PFSK-1 (cell line): ENCODE results near the gene DNAJC9.

Experiments used
- FOXP2 ChIP-seq: optimal IDR thresholded peaks from 2 replicates; pipeline ENCODE3; 2011; ENCODE audit warnings: borderline replicate concordance, control low read depth, inconsistent platforms; ENCODE audit not compliant: insufficient read depth; ENCODE audit errors: extremely low read length, extremely low read depth
- POLR2AphosphoS5 ChIP-seq: IDR thresholded peaks from 2 replicates; pipeline ENCODE4 v1.6.1; 2012; ENCODE audit warnings: low read depth, mild to moderate bottlenecking, control low read depth, low read length, moderate library complexity
- SIN3A ChIP-seq: IDR thresholded peaks from 2 replicates; pipeline ENCODE4 v1.6.1; 2012; ENCODE audit warnings: mild to moderate bottlenecking, low read length, moderate library complexity, borderline replicate concordance; ENCODE audit not compliant: insufficient read depth
- TAF1 ChIP-seq: IDR thresholded peaks from 2 replicates; pipeline ENCODE4 v1.6.1; 2012; ENCODE audit warnings: low read length, control low read depth, borderline replicate concordance; ENCODE audit not compliant: insufficient read depth
- TF ChIP-seq, protein P1 (sequence below), 2 experiments: IDR thresholded peaks; 2 replicates each; pipeline versions ENCODE4 v1.6.1 to v1.8.0; 2011 to 2012; ENCODE audit warnings: low read depth in 2 of 2, low read length in 2 of 2, control low read depth in 1 of 2, inconsistent platforms in 1 of 2, mild to moderate bottlenecking in 1 of 2, moderate library complexity in 1 of 2; ENCODE audit not compliant: insufficient read depth in 1 of 2

The DNAJC9 gene

DNA sequence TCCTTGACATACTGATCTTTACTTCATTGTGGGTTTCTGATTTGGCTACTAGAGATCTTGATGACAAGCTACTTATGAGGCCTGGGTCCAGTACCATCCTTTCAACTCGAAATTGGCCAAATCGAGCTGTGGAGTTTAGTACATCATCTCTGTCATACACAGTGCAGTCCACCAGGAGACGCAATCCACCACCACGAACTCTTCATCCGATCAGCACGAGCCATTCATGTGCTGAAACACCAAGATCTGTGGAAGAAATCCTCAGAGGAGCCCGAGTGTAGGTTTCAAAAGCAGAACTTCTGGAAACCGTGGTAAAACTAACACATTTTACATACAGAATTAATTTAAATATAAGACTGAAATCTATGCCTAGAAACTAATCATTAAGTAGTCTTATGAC is 14.2 kb downstream of the DNAJC9 start:
- TF ChIP-seq TAF1 (no peak), SIN3A (no peak), POLR2AphosphoS5 (no peak), FOXP2 (no peak)
- TF ChIP-seq, protein P1, sequence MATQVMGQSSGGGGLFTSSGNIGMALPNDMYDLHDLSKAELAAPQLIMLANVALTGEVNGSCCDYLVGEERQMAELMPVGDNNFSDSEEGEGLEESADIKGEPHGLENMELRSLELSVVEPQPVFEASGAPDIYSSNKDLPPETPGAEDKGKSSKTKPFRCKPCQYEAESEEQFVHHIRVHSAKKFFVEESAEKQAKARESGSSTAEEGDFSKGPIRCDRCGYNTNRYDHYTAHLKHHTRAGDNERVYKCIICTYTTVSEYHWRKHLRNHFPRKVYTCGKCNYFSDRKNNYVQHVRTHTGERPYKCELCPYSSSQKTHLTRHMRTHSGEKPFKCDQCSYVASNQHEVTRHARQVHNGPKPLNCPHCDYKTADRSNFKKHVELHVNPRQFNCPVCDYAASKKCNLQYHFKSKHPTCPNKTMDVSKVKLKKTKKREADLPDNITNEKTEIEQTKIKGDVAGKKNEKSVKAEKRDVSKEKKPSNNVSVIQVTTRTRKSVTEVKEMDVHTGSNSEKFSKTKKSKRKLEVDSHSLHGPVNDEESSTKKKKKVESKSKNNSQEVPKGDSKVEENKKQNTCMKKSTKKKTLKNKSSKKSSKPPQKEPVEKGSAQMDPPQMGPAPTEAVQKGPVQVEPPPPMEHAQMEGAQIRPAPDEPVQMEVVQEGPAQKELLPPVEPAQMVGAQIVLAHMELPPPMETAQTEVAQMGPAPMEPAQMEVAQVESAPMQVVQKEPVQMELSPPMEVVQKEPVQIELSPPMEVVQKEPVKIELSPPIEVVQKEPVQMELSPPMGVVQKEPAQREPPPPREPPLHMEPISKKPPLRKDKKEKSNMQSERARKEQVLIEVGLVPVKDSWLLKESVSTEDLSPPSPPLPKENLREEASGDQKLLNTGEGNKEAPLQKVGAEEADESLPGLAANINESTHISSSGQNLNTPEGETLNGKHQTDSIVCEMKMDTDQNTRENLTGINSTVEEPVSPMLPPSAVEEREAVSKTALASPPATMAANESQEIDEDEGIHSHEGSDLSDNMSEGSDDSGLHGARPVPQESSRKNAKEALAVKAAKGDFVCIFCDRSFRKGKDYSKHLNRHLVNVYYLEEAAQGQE (IDR thresholded peaks at IDR 0.05; ENCODE audit: insufficient read depth in 1 of 2, low read depth in 2 of 2, low read length in 2 of 2) = no peak

GRCh38 chr10:73229567-73229966 is 17.5 kb downstream of the DNAJC9 start:
- TF ChIP-seq FOXP2 = no peak
- no peak for TF ChIP-seq SIN3A
- no peak for TF ChIP-seq POLR2AphosphoS5
- TF ChIP-seq TAF1 = no peak
- TF ChIP-seq, protein P1 (IDR thresholded peaks at IDR 0.05; ENCODE audit: insufficient read depth in 1 of 2, low read depth in 2 of 2, low read length in 2 of 2) = no peak

GRCh38 chr10:73228247-73228646 is 18.8 kb downstream of the DNAJC9 start:
- no peak for TF ChIP-seq TAF1
- TF ChIP-seq POLR2AphosphoS5 = no peak
- TF ChIP-seq, protein P1 (IDR thresholded peaks at IDR 0.05; ENCODE audit: insufficient read depth in 1 of 2, low read depth in 2 of 2, low read length in 2 of 2) = no peak
- no peak for TF ChIP-seq FOXP2

GRCh38 chr10:73226663-73227062 is 20.4 kb downstream of the DNAJC9 start:
- TF ChIP-seq POLR2AphosphoS5 (no peak), FOXP2 (no peak)

GRCh38 chr10:73225518-73225917 is 21.5 kb downstream of the DNAJC9 start:
- no peak for TF ChIP-seq POLR2AphosphoS5
- TF ChIP-seq TAF1 = no peak
- TF ChIP-seq FOXP2 = no peak
- TF ChIP-seq SIN3A = no peak
- TF ChIP-seq, protein P1 (IDR thresholded peaks at IDR 0.05; ENCODE audit: insufficient read depth in 1 of 2, low read depth in 2 of 2, low read length in 2 of 2) = no peak
